Thyroid gland (tissue), 4 donors: ENCODE data around the gene CACNG7. TPM values are rescaled to one million over a fixed set of nuclear protein-coding genes. Genes with fewer than 3 reads are reported as not detected.

Source experiments
- DNase-seq, 2 donors: peaks; one replicate each; pipeline ENCODE4 v3.0.0-alpha.2; 2019
- H3K27ac ChIP-seq, 3 donors: fragments of 200-600 bp; sonication (generic); 1 replicate in 2 of 3; 2 replicates in 1 of 3; pipeline ENCODE4 v1.5.1; 2016 to 2019; ENCODE audit warnings: mild to moderate bottlenecking in 1 of 3, moderate library complexity in 1 of 3
- H3K27me3 ChIP-seq: fragments of 200-600 bp; sonication (generic); one replicate; pipeline ENCODE4 v1.5.1; 2019
- H3K36me3 ChIP-seq, 2 donors: fragments of 200-600 bp; sonication (generic); one replicate each; pipeline ENCODE4 v1.5.1; 2016 to 2019
- H3K4me1 ChIP-seq, 2 donors: fragments of 200-600 bp; sonication (generic); one replicate each; pipeline ENCODE4 v1.5.1; 2017 to 2019
- H3K4me3 ChIP-seq, 3 donors: fragments of 200-600 bp; sonication (generic); replicated peaks in 1 of 3; 1 replicate in 2 of 3; 2 replicates in 1 of 3; pipeline ENCODE4 v1.5.1; 2016; ENCODE audit warnings: mild to moderate bottlenecking in 1 of 3
- H3K9me3 ChIP-seq: fragments of 200-600 bp; sonication (generic); one replicate; pipeline ENCODE4 v1.5.1; 2017
- CTCF ChIP-seq, 6 experiments: fragments of 200-600 bp in 3 of 6; fragments of 450-650 bp in 3 of 6; sonication (generic) in 3 of 6; IDR thresholded peaks; one replicate each; pipeline ENCODE4 v1.5.1; 2016 to 2019; ENCODE audit warnings: antibody characterized with exemption in 6 of 6, mild to moderate bottlenecking in 2 of 6, inconsistent platforms in 1 of 6, moderate library complexity in 1 of 6
- POLR2A ChIP-seq, 2 donors: fragments of 450-650 bp; IDR thresholded peaks; one replicate each; pipeline ENCODE4 v1.6.1; 2017; ENCODE audit warnings: antibody characterized with exemption in 2 of 2, mild to moderate bottlenecking in 2 of 2, moderate library complexity in 1 of 2
- WGBS, 2 donors: methylation state at CpG; one replicate each; pipeline ENCODE4 v1.1.5; 2017; 5-methylcytosine and 5-hydroxymethylcytosine counted together
- intact Hi-C: fragments of 100-400 bp; cut with DNase I; formaldehyde crosslinking; loops from one replicate; pipeline ENCODE4 v1.15.1; 2023
- total RNA-seq, 4 donors: library from RNA; depleted of rRNA; stranded (reverse); fragments of >200 nt; gene quantifications; one replicate each; pipeline ENCODE4 v1.2.3, GENCODE V29; 2016

The CACNG7 gene
- total RNA-seq, 4 donors from 2014 or later: not detected

GRCh38 chr19:53960187-53960586 is 51.1 kb downstream of the CACNG7 start:
- intact Hi-C loops: no loop called here
- Histone ChIP-seq H3K4me1 (no peaks in the 10 kb centered on the region), H3K4me3 (no peak overlapping the region), H3K36me3 (no peaks in the 10 kb centered on the region), H3K27ac (no peak overlapping the region), H3K27me3 (peaks cover 19% of the 10 kb centered on the region), H3K9me3 (no peaks in the 10 kb centered on the region)
- 3% methylated on average over 10 of the region's 10 CpGs for WGBS, 2 donors
- DNase-seq: no peak
- TF ChIP-seq CTCF (IDR thresholded peaks at IDR 0.05) (no peak), POLR2A (IDR thresholded peaks at IDR 0.05) (no peak)

DNA sequence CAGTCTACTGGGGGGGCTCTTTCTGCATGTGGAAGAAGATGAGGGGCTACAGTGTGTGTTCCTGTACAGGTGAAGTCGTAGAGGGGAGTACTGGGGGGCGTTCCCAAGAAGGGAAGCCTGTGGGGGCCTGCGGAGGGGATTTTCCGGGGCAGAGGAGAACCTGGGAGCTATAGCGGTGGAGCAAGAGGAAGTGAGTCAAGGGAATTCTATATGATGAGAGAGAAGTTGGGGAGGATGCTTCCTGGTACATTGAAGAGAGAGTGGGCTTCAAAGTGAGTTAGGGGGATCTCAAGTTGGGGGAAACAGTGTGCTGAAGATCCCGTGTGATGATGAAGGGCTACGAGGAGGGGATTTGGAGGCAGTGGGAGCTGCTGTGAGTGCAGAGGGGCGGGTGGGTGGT is 51.8 kb downstream of the CACNG7 start:
- intact Hi-C loops: no loop called here
- Histone ChIP-seq H3K27ac (no peak overlapping the region), H3K9me3 (no peaks in the 10 kb centered on the region), H3K36me3 (no peaks in the 10 kb centered on the region), H3K4me1 (no peaks in the 10 kb centered on the region), H3K4me3 (no peak overlapping the region), H3K27me3 (peaks cover 19% of the 10 kb centered on the region)
- WGBS, 2 donors: 4 to 7% methylated on average over 8 of the region's 8 CpGs
- TF ChIP-seq POLR2A (IDR thresholded peaks at IDR 0.05) (no peak), CTCF (IDR thresholded peaks at IDR 0.05) (no peak)
- no peak for DNase-seq

GRCh38 chr19:53961523-53962356 is 52.7 kb downstream of the CACNG7 start:
- H3K27me3 ChIP-seq: peaks cover 19% of the 10 kb centered on the region
- H3K4me3 ChIP-seq: no peak overlapping the region
- H3K27ac ChIP-seq: no peak overlapping the region
- 2 to 4% methylated on average over 32 of the region's 32 CpGs for WGBS, 2 donors
- no peak for DNase-seq
- H3K4me1 ChIP-seq: no peaks in the 10 kb centered on the region
- H3K36me3 ChIP-seq: no peaks in the 10 kb centered on the region
- TF ChIP-seq POLR2A (IDR thresholded peaks at IDR 0.05): no peak
- no peak for TF ChIP-seq CTCF (IDR thresholded peaks at IDR 0.05)
- no peaks in the 10 kb centered on the region for H3K9me3 ChIP-seq
- intact Hi-C loops: no loop called here

DNA sequence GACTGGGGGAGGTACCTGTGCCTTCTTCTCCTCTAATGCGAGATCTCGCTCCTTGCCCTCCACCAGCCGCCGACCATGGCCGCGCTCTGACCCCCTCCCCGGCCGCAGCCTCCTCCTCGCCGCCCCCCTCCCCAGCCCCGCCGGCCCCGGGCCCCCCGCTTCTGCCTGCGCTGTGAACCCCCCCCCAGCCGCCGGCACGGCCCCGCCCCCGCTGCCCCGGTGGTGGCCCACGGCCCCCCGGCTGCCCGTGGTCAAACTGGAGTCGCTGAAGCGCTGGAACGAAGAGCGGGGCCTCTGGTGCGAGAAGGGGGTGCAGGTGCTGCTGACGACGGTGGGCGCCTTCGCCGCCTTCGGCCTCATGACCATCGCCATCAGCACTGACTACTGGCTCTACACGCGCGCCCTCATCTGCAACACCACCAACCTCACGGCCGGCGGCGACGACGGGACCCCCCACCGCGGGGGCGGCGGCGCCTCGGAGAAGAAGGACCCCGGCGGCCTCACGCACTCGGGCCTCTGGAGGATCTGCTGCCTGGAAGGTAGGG is 53.9 kb downstream of the CACNG7 start, which contains the start of gene CACNG8:
CACNG8 (plus strand) TSS at position 51 of the 545 bp plus-strand sequence.
- H3K4me1 ChIP-seq: no peaks in the 10 kb centered on the region
- DNase-seq: no peak
- intact Hi-C loops: no loop called here
- no peak within 1 kb of the TSS for H3K4me3 ChIP-seq
- H3K27ac ChIP-seq: no peak within 1 kb of the TSS
- H3K27me3 ChIP-seq: peaks cover 14% of the 10 kb centered on the region
- no peaks in the 10 kb centered on the region for H3K36me3 ChIP-seq
- TF ChIP-seq POLR2A (IDR thresholded peaks at IDR 0.05) (no peak), CTCF (IDR thresholded peaks at IDR 0.05) (no peak)
- H3K9me3 ChIP-seq: no peaks in the 10 kb centered on the region
- 0 to 10% methylated on average over 1 to 6 of the region's 55 CpGs for WGBS, 2 donors

- Histone ChIP-seq H3K27me3 (peaks cover 8% of the 10 kb centered on the region), H3K36me3 (no peaks in the 10 kb centered on the region), H3K4me3 (no peak overlapping the region), H3K27ac (no peak overlapping the region), H3K9me3 (no peaks in the 10 kb centered on the region), H3K4me1 (no peaks in the 10 kb centered on the region)
- DNase-seq: no peak
- 76 to 80% methylated on average over 11 of the region's 11 CpGs for WGBS, 2 donors
- intact Hi-C loops: no loop called here
- no peak for TF ChIP-seq POLR2A (IDR thresholded peaks at IDR 0.05)
- TF ChIP-seq CTCF (IDR thresholded peaks at IDR 0.05): no peak
Observed at GRCh38 chr19:53965091-53965490, 56.0 kb downstream of the CACNG7 start.
